Measurements from ENCODE around the gene FIGNL1.
A peak's percentile ranks its signal among the peaks of the same experiment; 100 is the strongest.

Gene FIGNL1

GRCh38 chr7:50449881-50450589 lies at the start of gene FIGNL1:
Gene FIGNL1 (minus strand): TSS chr7:50450350. CDS start chr7:50447287, 3,063 bp downstream.
- no peak for FAIRE-seq

GRCh38 chr7:50499092-50499491 lies 48.9 kb upstream of the FIGNL1 start:
- FAIRE-seq: no peak

- FAIRE-seq: no peak
Measured at GRCh38 chr7:50497968-50498367, 47.8 kb upstream of the FIGNL1 start.

GRCh38 chr7:50497068-50497642 lies 47.0 kb upstream of the FIGNL1 start:
- FAIRE-seq: no peak

GRCh38 chr7:50496569-50496968 lies 46.4 kb upstream of the FIGNL1 start:
- no peak for FAIRE-seq

GRCh38 chr7:50495746-50496145 lies 45.6 kb upstream of the FIGNL1 start:
- FAIRE-seq: no peak

- no peak for FAIRE-seq
Measured at GRCh38 chr7:50492770-50493519, 42.8 kb upstream of the FIGNL1 start.

GRCh38 chr7:50491943-50492342 lies 41.8 kb upstream of the FIGNL1 start:
- FAIRE-seq: no peak

GRCh38 chr7:50491209-50491608 lies 41.1 kb upstream of the FIGNL1 start:
- FAIRE-seq: no peak

- FAIRE-seq: peak; percentile 81
Measured at GRCh38 chr7:50488379-50488778, 38.2 kb upstream of the FIGNL1 start.

- no peak for FAIRE-seq
Measured at GRCh38 chr7:50486512-50486911, 36.4 kb upstream of the FIGNL1 start.

GRCh38 chr7:50481867-50482266 lies 31.7 kb upstream of the FIGNL1 start:
- no peak for FAIRE-seq

- FAIRE-seq: no peak
Measured at GRCh38 chr7:50480797-50481196, 30.6 kb upstream of the FIGNL1 start.

GRCh38 chr7:50479743-50480517 lies 29.8 kb upstream of the FIGNL1 start:
- no peak for FAIRE-seq

- FAIRE-seq: no peak
Measured at GRCh38 chr7:50477640-50478039, 27.5 kb upstream of the FIGNL1 start.

- FAIRE-seq: no peak
Measured at GRCh38 chr7:50476953-50477625, 26.9 kb upstream of the FIGNL1 start.

- FAIRE-seq: no peak
Measured at GRCh38 chr7:50475340-50475739, 25.2 kb upstream of the FIGNL1 start.

- FAIRE-seq: no peak
Measured at GRCh38 chr7:50474382-50475160, 24.4 kb upstream of the FIGNL1 start.

GRCh38 chr7:50473531-50473930 lies 23.4 kb upstream of the FIGNL1 start:
- FAIRE-seq: no peak

GRCh38 chr7:50472427-50472826 lies 22.3 kb upstream of the FIGNL1 start:
- no peak for FAIRE-seq

- no peak for FAIRE-seq
Measured at GRCh38 chr7:50471970-50472369, 21.8 kb upstream of the FIGNL1 start.
